ENCODE measurements around the gene CITED4.

Gene CITED4

GRCh38 chr1:40907899-40908298 is 45.7 kb upstream of the CITED4 start:
- WGBS (ENCODE audit: extremely low coverage, insufficient coverage, insufficient read length) = no CpG with 5 or more reads among the region's 4 CpGs
- Histone ChIP-seq H3K23ac (ENCODE audit: low read length) (no peak overlapping the region), H3K4me3 (ENCODE audit: low read depth, low read length) (no peak overlapping the region), H2AFZ (ENCODE audit: insufficient read depth, low read length, poor library complexity) (no peak overlapping the region), H3K9ac (ENCODE audit: low read length) (no peak overlapping the region), H3K14ac (ENCODE audit: low read length) (no peak overlapping the region), H3K4me1 (ENCODE audit: control insufficient read depth in 1 of 2, insufficient read depth in 2 of 2, low read length in 2 of 2) (no peaks in the 10 kb centered on the region), H2BK5ac (ENCODE audit: low read depth, low read length, poor library complexity) (no peak overlapping the region), H3K36me3 (ENCODE audit: control insufficient read depth in 1 of 2, insufficient read depth in 2 of 2, low read length in 2 of 2) (no peaks in the 10 kb centered on the region), H3K27me3 (ENCODE audit: insufficient read depth, low read length) (no peaks in the 10 kb centered on the region), H2BK12ac (ENCODE audit: low read length) (no peak overlapping the region), H3K27ac (ENCODE audit: low read depth, low read length) (no peak overlapping the region), H4K12ac (ENCODE audit: low read depth, low read length) (no peak overlapping the region), H3K4me2 (ENCODE audit: low read length) (no peak overlapping the region), H2AK5ac (ENCODE audit: low read length) (no peak overlapping the region), H3K79me2 (ENCODE audit: control insufficient read depth, insufficient read depth, low read length, poor library complexity) (no peaks in the 10 kb centered on the region), H2BK120ac (ENCODE audit: insufficient read depth, low read length, poor library complexity) (no peak overlapping the region), H3K9me3 (ENCODE audit: insufficient read depth, low read depth, low read length) (no peaks in the 10 kb centered on the region), H4K91ac (ENCODE audit: low read depth, low read length) (no peak overlapping the region), H3K18ac (ENCODE audit: low read length) (no peak overlapping the region), H3K4ac (ENCODE audit: low read depth, low read length) (no peak overlapping the region), H4K8ac (ENCODE audit: low read depth, low read length) (no peak overlapping the region), H3K79me1 (ENCODE audit: low read length) (peaks cover 1% of the 10 kb centered on the region)
- DNase-seq = no peak

DNA sequence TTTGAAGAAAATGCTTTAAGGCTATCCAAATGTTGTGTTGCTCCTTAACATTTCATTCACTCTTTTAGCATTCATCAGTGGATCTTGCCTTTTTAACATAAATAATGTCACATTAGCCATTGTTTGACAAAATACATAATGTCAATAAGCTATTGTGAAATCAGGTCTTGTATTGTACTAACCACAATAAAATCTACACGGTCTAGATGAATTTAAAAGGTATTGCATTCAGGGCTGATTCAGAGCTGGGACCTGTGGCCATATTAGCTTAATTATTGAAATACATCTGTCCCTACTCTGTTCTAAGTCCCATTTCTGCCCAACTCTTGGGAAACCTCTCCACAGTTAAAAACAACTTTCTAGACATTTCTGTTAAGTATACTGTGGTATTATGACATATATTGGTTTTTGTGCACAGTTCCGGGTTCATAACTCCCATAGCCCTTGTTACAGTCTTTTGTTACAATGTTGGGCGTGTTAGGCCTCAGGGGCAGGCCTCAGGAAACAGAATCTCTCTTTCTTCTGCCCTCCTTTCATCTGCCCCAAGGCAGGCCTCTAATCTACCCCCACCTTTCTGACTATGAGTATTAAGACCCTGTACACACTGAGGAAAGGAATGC is 44.7 kb upstream of the CITED4 start:
- H3K9me3 ChIP-seq (ENCODE audit: insufficient read depth, low read depth, low read length) = no peaks in the 10 kb centered on the region
- H3K4me1 ChIP-seq (ENCODE audit: control insufficient read depth in 1 of 2, insufficient read depth in 2 of 2, low read length in 2 of 2) = peaks cover 7 to 8% of the 10 kb centered on the region in 2 experiments
- DNase-seq = peak; percentile 35 to 50
- no peaks in the 10 kb centered on the region for H3K27me3 ChIP-seq (ENCODE audit: insufficient read depth, low read length)
- H4K91ac ChIP-seq (ENCODE audit: low read depth, low read length) = no peak overlapping the region
- H2BK120ac ChIP-seq (ENCODE audit: insufficient read depth, low read length, poor library complexity) = no peak overlapping the region
- H2AK5ac ChIP-seq (ENCODE audit: low read length) = no peak overlapping the region
- H3K23ac ChIP-seq (ENCODE audit: low read length) = no peak overlapping the region
- no peak overlapping the region for H2BK12ac ChIP-seq (ENCODE audit: low read length)
- no peak overlapping the region for H3K27ac ChIP-seq (ENCODE audit: low read depth, low read length)
- no peak overlapping the region for H2AFZ ChIP-seq (ENCODE audit: insufficient read depth, low read length, poor library complexity)
- H3K4me2 ChIP-seq (ENCODE audit: low read length) = no peak overlapping the region
- peaks cover 2% of the 10 kb centered on the region for H3K79me2 ChIP-seq (ENCODE audit: control insufficient read depth, insufficient read depth, low read length, poor library complexity)
- H3K14ac ChIP-seq (ENCODE audit: low read length) = no peak overlapping the region
- H3K4me3 ChIP-seq (ENCODE audit: low read depth, low read length) = no peak overlapping the region
- no peak overlapping the region for H3K9ac ChIP-seq (ENCODE audit: low read length)
- no peak overlapping the region for H3K4ac ChIP-seq (ENCODE audit: low read depth, low read length)
- no CpG with 5 or more reads among the region's 3 CpGs for WGBS (ENCODE audit: extremely low coverage, insufficient coverage, insufficient read length)
- H4K8ac ChIP-seq (ENCODE audit: low read depth, low read length) = no peak overlapping the region
- no peak overlapping the region for H3K18ac ChIP-seq (ENCODE audit: low read length)
- peaks cover 9% of the 10 kb centered on the region for H3K79me1 ChIP-seq (ENCODE audit: low read length)
- H4K12ac ChIP-seq (ENCODE audit: low read depth, low read length) = no peak overlapping the region
- H3K36me3 ChIP-seq (ENCODE audit: control insufficient read depth in 1 of 2, insufficient read depth in 2 of 2, low read length in 2 of 2) = no peaks in the 10 kb centered on the region
- H2BK5ac ChIP-seq (ENCODE audit: low read depth, low read length, poor library complexity) = no peak overlapping the region

DNA sequence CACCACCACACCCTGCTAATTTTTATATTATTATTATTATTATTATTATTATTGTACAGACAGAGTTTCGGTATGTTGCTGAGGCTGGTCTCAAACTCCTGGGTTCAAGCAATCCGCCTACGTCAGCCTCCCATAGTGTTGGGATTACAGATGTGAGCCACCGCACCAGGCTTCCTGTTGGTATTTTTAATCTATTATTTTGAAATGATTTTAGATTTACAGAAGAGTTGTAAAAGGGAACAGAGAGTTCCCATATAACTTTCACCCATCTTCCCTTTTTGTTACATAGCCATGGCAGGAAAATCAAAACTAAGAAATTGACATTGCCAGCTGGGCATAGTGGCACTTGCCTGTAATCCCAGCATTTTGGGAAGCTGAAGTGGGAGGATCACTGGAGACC is 42.9 kb upstream of the CITED4 start:
- no peak for DNase-seq
- no peak overlapping the region for H3K23ac ChIP-seq (ENCODE audit: low read length)
- H3K18ac ChIP-seq (ENCODE audit: low read length) = no peak overlapping the region
- H3K9me3 ChIP-seq (ENCODE audit: insufficient read depth, low read depth, low read length) = no peaks in the 10 kb centered on the region
- H3K27me3 ChIP-seq (ENCODE audit: insufficient read depth, low read length) = no peaks in the 10 kb centered on the region
- H4K12ac ChIP-seq (ENCODE audit: low read depth, low read length) = no peak overlapping the region
- peaks cover 4% of the 10 kb centered on the region for H3K79me2 ChIP-seq (ENCODE audit: control insufficient read depth, insufficient read depth, low read length, poor library complexity)
- H3K4me1 ChIP-seq (ENCODE audit: control insufficient read depth in 1 of 2, insufficient read depth in 2 of 2, low read length in 2 of 2) = peaks cover 13 to 14% of the 10 kb centered on the region in 2 experiments
- H4K8ac ChIP-seq (ENCODE audit: low read depth, low read length) = no peak overlapping the region
- H3K9ac ChIP-seq (ENCODE audit: low read length) = no peak overlapping the region
- no peak overlapping the region for H3K14ac ChIP-seq (ENCODE audit: low read length)
- H2BK12ac ChIP-seq (ENCODE audit: low read length) = no peak overlapping the region
- H2AFZ ChIP-seq (ENCODE audit: insufficient read depth, low read length, poor library complexity) = no peak overlapping the region
- H4K91ac ChIP-seq (ENCODE audit: low read depth, low read length) = no peak overlapping the region
- H3K4me3 ChIP-seq (ENCODE audit: low read depth, low read length) = no peak overlapping the region
- no CpG with 5 or more reads among the region's 4 CpGs for WGBS (ENCODE audit: extremely low coverage, insufficient coverage, insufficient read length)
- H2BK120ac ChIP-seq (ENCODE audit: insufficient read depth, low read length, poor library complexity) = no peak overlapping the region
- no peak overlapping the region for H3K4me2 ChIP-seq (ENCODE audit: low read length)
- no peak overlapping the region for H2AK5ac ChIP-seq (ENCODE audit: low read length)
- no peaks in the 10 kb centered on the region for H3K36me3 ChIP-seq (ENCODE audit: control insufficient read depth in 1 of 2, insufficient read depth in 2 of 2, low read length in 2 of 2)
- H3K4ac ChIP-seq (ENCODE audit: low read depth, low read length) = no peak overlapping the region
- no peak overlapping the region for H3K27ac ChIP-seq (ENCODE audit: low read depth, low read length)
- no peak overlapping the region for H2BK5ac ChIP-seq (ENCODE audit: low read depth, low read length, poor library complexity)
- H3K79me1 ChIP-seq (ENCODE audit: low read length) = peaks cover 13% of the 10 kb centered on the region

GRCh38 chr1:40903106-40903505 is 40.9 kb upstream of the CITED4 start:
- Histone ChIP-seq H3K27me3 (ENCODE audit: insufficient read depth, low read length) (no peaks in the 10 kb centered on the region), H2AK5ac (ENCODE audit: low read length) (no peak overlapping the region), H2BK5ac (ENCODE audit: low read depth, low read length, poor library complexity) (no peak overlapping the region), H3K4me1 (ENCODE audit: control insufficient read depth in 1 of 2, insufficient read depth in 2 of 2, low read length in 2 of 2) (peaks cover 32 to 33% of the 10 kb centered on the region in 2 experiments), H4K8ac (ENCODE audit: low read depth, low read length) (no peak overlapping the region), H3K79me1 (ENCODE audit: low read length) (peaks cover 30% of the 10 kb centered on the region), H3K27ac (ENCODE audit: low read depth, low read length) (no peak overlapping the region), H3K36me3 (ENCODE audit: control insufficient read depth in 1 of 2, insufficient read depth in 2 of 2, low read length in 2 of 2) (no peaks in the 10 kb centered on the region), H3K18ac (ENCODE audit: low read length) (no peak overlapping the region), H2BK12ac (ENCODE audit: low read length) (peak overlapping the region; percentile 95), H4K91ac (ENCODE audit: low read depth, low read length) (no peak overlapping the region), H2AFZ (ENCODE audit: insufficient read depth, low read length, poor library complexity) (no peak overlapping the region), H4K12ac (ENCODE audit: low read depth, low read length) (no peak overlapping the region), H2BK120ac (ENCODE audit: insufficient read depth, low read length, poor library complexity) (no peak overlapping the region), H3K9ac (ENCODE audit: low read length) (no peak overlapping the region), H3K23ac (ENCODE audit: low read length) (no peak overlapping the region), H3K4me3 (ENCODE audit: low read depth, low read length) (no peak overlapping the region), H3K79me2 (ENCODE audit: control insufficient read depth, insufficient read depth, low read length, poor library complexity) (peaks cover 7% of the 10 kb centered on the region), H3K4ac (ENCODE audit: low read depth, low read length) (no peak overlapping the region), H3K14ac (ENCODE audit: low read length) (no peak overlapping the region), H3K9me3 (ENCODE audit: insufficient read depth, low read depth, low read length) (no peaks in the 10 kb centered on the region), H3K4me2 (ENCODE audit: low read length) (no peak overlapping the region)
- DNase-seq = no peak
- WGBS (ENCODE audit: extremely low coverage, insufficient coverage, insufficient read length) = no CpG with 5 or more reads among the region's 1 CpG
